Ramos (cell line): ENCODE measurements around the gene GBGT1.

Experiments used
- in situ Hi-C: fragments of 300-500 bp; cut with MboI; formaldehyde crosslinking; loops from one replicate; pipeline ENCODE4 v1.14.3; 2022; ENCODE audit warnings: low sequenced_read_pairs; ENCODE audit not compliant: unreplicated experiment

Gene GBGT1

GRCh38 chr9:133104718-133105460, 58.8 kb downstream of the GBGT1 start:
- in situ Hi-C loops, result loop anchor here (5.0 kb wide), 1 partner anchor 42 kb away; no protein-coding TSS in a partner anchor

GRCh38 chr9:133103987-133104505, 59.7 kb downstream of the GBGT1 start:
- in situ Hi-C loops, result loop anchor here (5.0 kb wide), 1 partner anchor 43 kb away; no protein-coding TSS in a partner anchor

GRCh38 chr9:133103183-133103986, 60.3 kb downstream of the GBGT1 start:
- in situ Hi-C loops, result loop anchor here (5.0 kb wide), 1 partner anchor 44 kb away; no protein-coding TSS in a partner anchor
